Neural progenitor cell (in vitro differentiated cells): ENCODE data around the gene KLHDC4. TPM values are rescaled to one million over a fixed set of nuclear protein-coding genes. Genes with fewer than 3 reads are reported as not detected.

ENCODE experiments used
- DNase-seq: peaks from one replicate; pipeline ENCODE4 v3.0.0-alpha.2; 2016; ENCODE audit warnings: low spot score
- H2AFZ ChIP-seq: fragments of 200-600 bp; sonication (generic); replicated peaks from 2 replicates; pipeline ENCODE4 v1.6.1; 2016; ENCODE audit warnings: antibody characterized with exemption
- H3F3A ChIP-seq: fragments of 200-600 bp; sonication (generic); 2 replicates; pipeline ENCODE4 v1.6.1; 2016; ENCODE audit warnings: antibody characterized with exemption, low read depth
- H3K27ac ChIP-seq: fragments of 200-600 bp; sonication (generic); 2 replicates; pipeline ENCODE4 v1.5.1; 2016; ENCODE audit warnings: mild to moderate bottlenecking
- H3K27me3 ChIP-seq: fragments of 200-600 bp; sonication (generic); 2 replicates; pipeline ENCODE4 v1.6.1; 2016; ENCODE audit warnings: mild to moderate bottlenecking, moderate library complexity
- H3K36me3 ChIP-seq: fragments of 200-600 bp; sonication (generic); 2 replicates; pipeline ENCODE4 v1.5.1; 2016
- H3K4me1 ChIP-seq: fragments of 200-600 bp; sonication (generic); 2 replicates; pipeline ENCODE4 v1.6.1; 2016; ENCODE audit warnings: mixed run types
- H3K4me2 ChIP-seq: fragments of 200-600 bp; sonication (generic); 2 replicates; pipeline ENCODE4 v1.6.1; 2016
- H3K4me3 ChIP-seq: fragments of 200-600 bp; sonication (generic); 2 replicates; pipeline ENCODE4 v1.5.1; 2016
- H3K79me2 ChIP-seq: fragments of 200-600 bp; sonication (generic); 2 replicates; pipeline ENCODE4 v1.6.1; 2016; ENCODE audit warnings: low read depth
- H3K9ac ChIP-seq: fragments of 200-600 bp; sonication (generic); 2 replicates; pipeline ENCODE4 v1.6.1; 2016
- H3K9me3 ChIP-seq: fragments of 200-600 bp; sonication (generic); 2 replicates; pipeline ENCODE4 v1.5.1; 2016; ENCODE audit warnings: low read depth
- H4K20me1 ChIP-seq: fragments of 200-600 bp; sonication (generic); 2 replicates; pipeline ENCODE4 v1.6.1; 2016; ENCODE audit warnings: low read depth
- H3K27ac Mint-ChIP-seq: 3 replicates; pipeline ENCODE4 v1.8.0; 2021; ENCODE audit warnings: mixed read lengths
- H3K27me3 Mint-ChIP-seq: 2 replicates; pipeline ENCODE4 v1.8.0; 2022; ENCODE audit warnings: low read depth, mild to moderate bottlenecking, inconsistent platforms, moderate library complexity, mixed read lengths; ENCODE audit not compliant: insufficient read depth
- H3K36me3 Mint-ChIP-seq: 3 replicates; pipeline ENCODE4 v1.8.0; 2021; ENCODE audit warnings: mixed read lengths
- H3K4me1 Mint-ChIP-seq: 3 replicates; pipeline ENCODE4 v1.8.0; 2021; ENCODE audit warnings: mixed read lengths
- H3K4me3 Mint-ChIP-seq: 3 replicates; pipeline ENCODE4 v1.8.0; 2021; ENCODE audit warnings: mild to moderate bottlenecking, moderate library complexity, mixed read lengths
- H3K9me3 Mint-ChIP-seq: 3 replicates; pipeline ENCODE4 v1.8.0; 2020; ENCODE audit warnings: mixed read lengths
- CTCF ChIP-seq: fragments of 200-600 bp; sonication (generic); IDR thresholded peaks from 2 replicates; pipeline ENCODE4 v1.5.1; 2017; ENCODE audit warnings: antibody characterized with exemption, mild to moderate bottlenecking
- EZH2 ChIP-seq: fragments of 200-600 bp; sonication (generic); IDR thresholded peaks from 2 replicates; pipeline ENCODE4 v1.6.1; 2017; ENCODE audit warnings: antibody characterized with exemption, mild to moderate bottlenecking, moderate library complexity
- EZH2phosphoT487 ChIP-seq: fragments of 200-600 bp; sonication (generic); IDR thresholded peaks from 2 replicates; pipeline ENCODE4 v1.6.1; 2017; ENCODE audit warnings: antibody characterized with exemption
- total RNA-seq: library from RNA; depleted of rRNA; stranded (reverse); fragments of >200 nt; gene quantifications from 2 replicates; pipeline ENCODE4 v1.2.3, GENCODE V29; 2015; ENCODE audit warnings: low replicate concordance

The KLHDC4 gene
- total RNA-seq, 1 donor from 2014 or later: 19.2 TPM

- Histone ChIP-seq H3K79me2 (no peaks in the 10 kb centered on the region), H3K36me3 (no peaks in the 10 kb centered on the region), H2AFZ (no peak overlapping the region), H4K20me1 (peaks cover 17% of the 10 kb centered on the region), H3K4me1 (no peaks in the 10 kb centered on the region), H3F3A (no peaks in the 10 kb centered on the region), H3K9ac (no peak overlapping the region), H3K4me3 (no peak overlapping the region), H3K9me3 (no peaks in the 10 kb centered on the region), H3K27ac (no peak overlapping the region), H3K27me3 (no peaks in the 10 kb centered on the region), H3K4me2 (no peak overlapping the region)
- Mint-ChIP-seq H3K9me3 (no peaks in the 10 kb centered on the region), H3K36me3 (no peaks in the 10 kb centered on the region), H3K27me3 (peaks cover 4% of the 10 kb centered on the region), H3K4me3 (no peak overlapping the region), H3K27ac (no peak overlapping the region), H3K4me1 (no peaks in the 10 kb centered on the region)
- DNase-seq: no peak
- TF ChIP-seq EZH2phosphoT487 (no peak), CTCF (no peak), EZH2 (no peak)
Observed at GRCh38 chr16:87667946-87668345, 97.8 kb downstream of the KLHDC4 start.

- no peaks in the 10 kb centered on the region for H3K36me3 Mint-ChIP-seq
- H3K27ac Mint-ChIP-seq: no peak overlapping the region
- Histone ChIP-seq H3K4me2 (no peak overlapping the region), H3K9me3 (no peaks in the 10 kb centered on the region), H3K4me1 (no peaks in the 10 kb centered on the region), H3K9ac (no peak overlapping the region), H3K4me3 (no peak overlapping the region), H2AFZ (no peak overlapping the region), H3K27me3 (no peaks in the 10 kb centered on the region), H4K20me1 (peaks cover 22% of the 10 kb centered on the region), H3F3A (no peaks in the 10 kb centered on the region), H3K27ac (no peak overlapping the region), H3K36me3 (no peaks in the 10 kb centered on the region), H3K79me2 (no peaks in the 10 kb centered on the region)
- no peaks in the 10 kb centered on the region for H3K4me1 Mint-ChIP-seq
- no peak overlapping the region for H3K4me3 Mint-ChIP-seq
- no peak for DNase-seq
- no peak for TF ChIP-seq EZH2
- no peak for TF ChIP-seq EZH2phosphoT487
- TF ChIP-seq CTCF: no peak
- H3K9me3 Mint-ChIP-seq: no peaks in the 10 kb centered on the region
- peaks cover 4% of the 10 kb centered on the region for H3K27me3 Mint-ChIP-seq
Observed at GRCh38 chr16:87667443-87667842, 98.3 kb downstream of the KLHDC4 start.

DNA sequence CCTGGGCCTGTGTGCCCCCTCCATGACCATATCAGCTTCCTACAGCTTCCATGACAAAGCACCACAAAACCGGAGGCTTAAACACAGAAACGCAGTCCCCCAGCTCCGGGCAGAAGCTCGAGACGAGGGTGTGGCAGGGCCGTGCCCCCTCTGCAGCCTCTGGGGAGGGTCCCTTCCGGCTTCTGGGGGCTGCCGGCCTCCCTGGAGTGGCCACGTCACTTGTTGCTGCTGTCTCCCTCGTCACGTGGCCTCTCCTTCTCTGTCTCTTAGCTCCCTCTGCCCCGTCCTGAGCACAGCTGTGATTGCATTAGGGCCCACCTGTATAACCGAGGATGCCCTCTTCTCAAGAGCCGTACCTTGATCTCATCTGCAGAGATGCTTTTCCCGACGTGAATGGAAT lies 98.9 kb downstream of the KLHDC4 start:
- Histone ChIP-seq H3K36me3 (no peaks in the 10 kb centered on the region), H3K4me2 (no peak overlapping the region), H3K4me1 (peaks cover 2% of the 10 kb centered on the region), H4K20me1 (peaks cover 27% of the 10 kb centered on the region), H3F3A (peaks cover 3% of the 10 kb centered on the region), H3K79me2 (no peaks in the 10 kb centered on the region), H3K27me3 (no peaks in the 10 kb centered on the region), H3K9me3 (no peaks in the 10 kb centered on the region), H3K9ac (no peak overlapping the region), H2AFZ (no peak overlapping the region), H3K4me3 (no peak overlapping the region), H3K27ac (no peak overlapping the region)
- Mint-ChIP-seq H3K36me3 (no peaks in the 10 kb centered on the region), H3K4me3 (no peak overlapping the region), H3K9me3 (no peaks in the 10 kb centered on the region), H3K27me3 (peaks cover 4% of the 10 kb centered on the region), H3K27ac (no peak overlapping the region), H3K4me1 (peaks cover under 1% of the 10 kb centered on the region)
- DNase-seq: no peak
- no peak for TF ChIP-seq EZH2
- TF ChIP-seq CTCF: no peak
- TF ChIP-seq EZH2phosphoT487: no peak

DNA sequence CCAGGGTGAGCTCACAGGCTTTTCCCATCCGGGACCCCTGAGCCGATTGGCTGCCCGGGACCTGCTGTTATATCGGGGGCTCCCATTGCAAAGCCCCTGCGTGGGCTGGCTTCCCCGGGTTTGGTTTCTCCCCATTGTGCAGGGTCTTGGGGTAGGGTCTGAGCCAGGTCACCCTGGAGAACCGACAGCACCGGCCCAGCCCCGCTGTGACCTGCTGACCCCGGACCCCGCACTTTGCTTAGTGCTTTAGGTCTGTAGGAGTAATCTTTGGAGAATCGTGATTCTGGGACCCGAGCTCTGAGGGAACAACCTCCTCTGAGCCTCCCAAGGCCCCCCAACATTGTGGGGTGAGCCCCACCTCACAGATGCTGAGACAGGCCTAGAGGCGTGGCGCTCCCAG lies 100.6 kb downstream of the KLHDC4 start:
- TF ChIP-seq EZH2 (no peak), EZH2phosphoT487 (no peak), CTCF (no peak)
- no peak overlapping the region for H3K4me2 ChIP-seq
- DNase-seq: no peak
- Mint-ChIP-seq H3K27me3 (peaks cover 7% of the 10 kb centered on the region), H3K9me3 (no peaks in the 10 kb centered on the region), H3K27ac (no peak overlapping the region), H3K4me3 (no peak overlapping the region), H3K4me1 (peaks cover 4% of the 10 kb centered on the region), H3K36me3 (no peaks in the 10 kb centered on the region)
- no peak overlapping the region for H3K27ac ChIP-seq
- H3K36me3 ChIP-seq: no peaks in the 10 kb centered on the region
- no peak overlapping the region for H3K9ac ChIP-seq
- peaks cover 44% of the 10 kb centered on the region for H4K20me1 ChIP-seq
- no peak overlapping the region for H3K4me3 ChIP-seq
- no peaks in the 10 kb centered on the region for H3K27me3 ChIP-seq
- no peaks in the 10 kb centered on the region for H3K79me2 ChIP-seq
- peaks cover 6% of the 10 kb centered on the region for H3F3A ChIP-seq
- H2AFZ ChIP-seq: no peak overlapping the region
- H3K9me3 ChIP-seq: no peaks in the 10 kb centered on the region
- H3K4me1 ChIP-seq: peaks cover 5% of the 10 kb centered on the region
